Stimulated activated naive CD8-positive, alpha-beta T cell treated with anti-CD3 and anti-CD28 coated beads, Interleukin-15, Interleukin-2, amounts not matched to agents 100 ng/mL and 50 ng/mL, for 24 hours (primary cell): ENCODE results near the gene CMA1.
"Not testable (repeated sequence)": the region's sequence is repeated elsewhere in the genome, so short reads cannot be mapped to it uniquely, and the experiment has no call there.

ENCODE experiments used
- H3K27ac Mint-ChIP-seq: one replicate; pipeline ENCODE4 v1.8.0; 2021; ENCODE audit warnings: mild to moderate bottlenecking, mixed read lengths
- H3K27me3 Mint-ChIP-seq: one replicate; pipeline ENCODE4 v1.8.0; 2021; ENCODE audit warnings: mixed read lengths
- H3K36me3 Mint-ChIP-seq: one replicate; pipeline ENCODE4 v1.8.0; 2021; ENCODE audit warnings: low read depth, mixed read lengths
- H3K4me1 Mint-ChIP-seq: one replicate; pipeline ENCODE4 v1.8.0; 2021; ENCODE audit warnings: low read depth, mixed read lengths
- H3K4me3 Mint-ChIP-seq: one replicate; pipeline ENCODE4 v1.8.0; 2021; ENCODE audit warnings: mild to moderate bottlenecking, mixed read lengths
- H3K9me3 Mint-ChIP-seq: one replicate; pipeline ENCODE4 v1.8.0; 2021; ENCODE audit warnings: mixed read lengths

Gene CMA1

GRCh38 chr14:24482699-24483303 is 25.3 kb downstream of the CMA1 start:
- H3K4me3 Mint-ChIP-seq, H3K27me3 Mint-ChIP-seq, H3K36me3 Mint-ChIP-seq, H3K9me3 Mint-ChIP-seq, H3K27ac Mint-ChIP-seq: not testable (repeated sequence)
- peaks cover 25% of the 10 kb centered on the region for H3K4me1 Mint-ChIP-seq

- Mint-ChIP-seq H3K36me3 (no peaks in the 10 kb centered on the region), H3K9me3 (no peaks in the 10 kb centered on the region), H3K27me3 (no peaks in the 10 kb centered on the region), H3K27ac (peak overlapping the region; percentile 83), H3K4me3 (peak overlapping the region; percentile 60), H3K4me1 (peaks cover 25% of the 10 kb centered on the region)
These were observed 26.3 kb downstream of the CMA1 start for GRCh38 chr14:24481622-24482324.

- H3K27ac Mint-ChIP-seq, H3K4me3 Mint-ChIP-seq, H3K27me3 Mint-ChIP-seq, H3K9me3 Mint-ChIP-seq, H3K36me3 Mint-ChIP-seq: not testable (repeated sequence)
- peaks cover 25% of the 10 kb centered on the region for H3K4me1 Mint-ChIP-seq
These were observed 28.1 kb downstream of the CMA1 start for GRCh38 chr14:24479999-24480398.

- H3K36me3 Mint-ChIP-seq: peaks cover 5% of the 10 kb centered on the region
These were observed 32.8 kb downstream of the CMA1 start for GRCh38 chr14:24475261-24475660.

GRCh38 chr14:24473211-24473610 is 34.9 kb downstream of the CMA1 start:
- Mint-ChIP-seq H3K27ac (no peak overlapping the region), H3K27me3 (no peaks in the 10 kb centered on the region), H3K4me1 (no peaks in the 10 kb centered on the region), H3K36me3 (peaks cover 5% of the 10 kb centered on the region), H3K9me3 (no peaks in the 10 kb centered on the region), H3K4me3 (no peak overlapping the region)

More at GRCh38 chr14:24475261-24475660, 32.8 kb downstream of the CMA1 start:
- H3K4me1 Mint-ChIP-seq: no peaks in the 10 kb centered on the region
- no peak overlapping the region for H3K27ac Mint-ChIP-seq
- no peaks in the 10 kb centered on the region for H3K27me3 Mint-ChIP-seq
- no peak overlapping the region for H3K4me3 Mint-ChIP-seq
- H3K9me3 Mint-ChIP-seq: no peaks in the 10 kb centered on the region

- H3K36me3 Mint-ChIP-seq, H3K4me1 Mint-ChIP-seq, H3K9me3 Mint-ChIP-seq, H3K27me3 Mint-ChIP-seq, H3K4me3 Mint-ChIP-seq, H3K27ac Mint-ChIP-seq: not testable (repeated sequence)
These were observed 37.6 kb downstream of the CMA1 start for GRCh38 chr14:24470450-24470849.

- peaks cover 4% of the 10 kb centered on the region for H3K36me3 Mint-ChIP-seq
- H3K27ac Mint-ChIP-seq: no peak overlapping the region
- H3K4me1 Mint-ChIP-seq: peaks cover 29% of the 10 kb centered on the region
- no peak overlapping the region for H3K4me3 Mint-ChIP-seq
- H3K9me3 Mint-ChIP-seq: peaks cover 3% of the 10 kb centered on the region
- no peaks in the 10 kb centered on the region for H3K27me3 Mint-ChIP-seq
These were observed 42.3 kb downstream of the CMA1 start for GRCh38 chr14:24465805-24466204.

GRCh38 chr14:24465368-24465767 is 42.7 kb downstream of the CMA1 start:
- peaks cover 3% of the 10 kb centered on the region for H3K9me3 Mint-ChIP-seq
- peaks cover 29% of the 10 kb centered on the region for H3K4me1 Mint-ChIP-seq
- peaks cover 4% of the 10 kb centered on the region for H3K36me3 Mint-ChIP-seq
- no peak overlapping the region for H3K4me3 Mint-ChIP-seq
- H3K27ac Mint-ChIP-seq: peak overlapping the region; percentile 56
- no peaks in the 10 kb centered on the region for H3K27me3 Mint-ChIP-seq

GRCh38 chr14:24463884-24464785 is 43.9 kb downstream of the CMA1 start:
- peaks cover 4% of the 10 kb centered on the region for H3K36me3 Mint-ChIP-seq
- no peak overlapping the region for H3K27ac Mint-ChIP-seq
- H3K4me1 Mint-ChIP-seq: peaks cover 29% of the 10 kb centered on the region
- H3K4me3 Mint-ChIP-seq: no peak overlapping the region
- peaks cover 3% of the 10 kb centered on the region for H3K9me3 Mint-ChIP-seq
- H3K27me3 Mint-ChIP-seq: no peaks in the 10 kb centered on the region

- no peak overlapping the region for H3K27ac Mint-ChIP-seq
These were observed 44.8 kb downstream of the CMA1 start for GRCh38 chr14:24463017-24463883.

GRCh38 chr14:24461336-24461735 is 46.7 kb downstream of the CMA1 start:
- H3K4me1 Mint-ChIP-seq: peaks cover 29% of the 10 kb centered on the region
- peaks cover 3% of the 10 kb centered on the region for H3K9me3 Mint-ChIP-seq
- no peak overlapping the region for H3K4me3 Mint-ChIP-seq
- H3K27me3 Mint-ChIP-seq: no peaks in the 10 kb centered on the region
- H3K36me3 Mint-ChIP-seq: peaks cover 8% of the 10 kb centered on the region
- H3K27ac Mint-ChIP-seq: no peak overlapping the region

More at GRCh38 chr14:24463017-24463883, 44.8 kb downstream of the CMA1 start:
- no peak overlapping the region for H3K4me3 Mint-ChIP-seq
- no peaks in the 10 kb centered on the region for H3K27me3 Mint-ChIP-seq
- H3K4me1 Mint-ChIP-seq: peaks cover 29% of the 10 kb centered on the region
- H3K9me3 Mint-ChIP-seq: peaks cover 3% of the 10 kb centered on the region
- peaks cover 4% of the 10 kb centered on the region for H3K36me3 Mint-ChIP-seq

GRCh38 chr14:24459331-24459730 is 48.7 kb downstream of the CMA1 start:
- peaks cover 3% of the 10 kb centered on the region for H3K9me3 Mint-ChIP-seq
- no peaks in the 10 kb centered on the region for H3K27me3 Mint-ChIP-seq
- peaks cover 11% of the 10 kb centered on the region for H3K4me1 Mint-ChIP-seq
- H3K27ac Mint-ChIP-seq: no peak overlapping the region
- H3K4me3 Mint-ChIP-seq: no peak overlapping the region
- peaks cover 13% of the 10 kb centered on the region for H3K36me3 Mint-ChIP-seq

- peaks cover 19% of the 10 kb centered on the region for H3K36me3 Mint-ChIP-seq
- H3K4me3 Mint-ChIP-seq: no peak overlapping the region
- no peaks in the 10 kb centered on the region for H3K27me3 Mint-ChIP-seq
- H3K4me1 Mint-ChIP-seq: peaks cover 5% of the 10 kb centered on the region
- H3K27ac Mint-ChIP-seq: no peak overlapping the region
- H3K9me3 Mint-ChIP-seq: peaks cover 3% of the 10 kb centered on the region
These were observed 49.3 kb downstream of the CMA1 start for GRCh38 chr14:24458736-24459135.

- peaks cover 7% of the 10 kb centered on the region for H3K9me3 Mint-ChIP-seq
- no peaks in the 10 kb centered on the region for H3K4me1 Mint-ChIP-seq
- H3K36me3 Mint-ChIP-seq: peaks cover 29% of the 10 kb centered on the region
- H3K27me3 Mint-ChIP-seq: no peaks in the 10 kb centered on the region
- H3K4me3 Mint-ChIP-seq: no peak overlapping the region
- no peak overlapping the region for H3K27ac Mint-ChIP-seq
These were observed 51.1 kb downstream of the CMA1 start for GRCh38 chr14:24456980-24457379.
